Prostate gland (tissue), 2 donors: ENCODE results near the gene LYPD6. TPM values are rescaled to one million over a fixed set of nuclear protein-coding genes. Genes with fewer than 3 reads are reported as not detected.

Experiments used
- DNase-seq: peaks from one replicate; pipeline ENCODE4 v3.0.0-alpha.2; 2019; ENCODE audit warnings: low spot score
- H3K27ac ChIP-seq, 2 donors: fragments of 200-600 bp; sonication (generic); 2 replicates each; pipeline ENCODE4 v1.5.1; 2017 to 2019
- H3K27me3 ChIP-seq: fragments of 200-600 bp; sonication (generic); replicated peaks from 2 replicates; pipeline ENCODE4 v1.5.1; 2019; ENCODE audit not compliant: insufficient read depth
- H3K36me3 ChIP-seq, 2 donors: fragments of 200-600 bp; sonication (generic); 1 replicate in 1 of 2; 2 replicates in 1 of 2; pipeline versions ENCODE4 v1.5.1 to v1.8.1; 2017 to 2019
- H3K4me1 ChIP-seq: fragments of 200-600 bp; sonication (generic); replicated peaks from 2 replicates; pipeline ENCODE4 v1.5.1; 2019
- H3K4me3 ChIP-seq, 2 donors: fragments of 200-600 bp; sonication (generic); 2 replicates each; pipeline ENCODE4 v1.5.1; 2017 to 2019
- H3K9me3 ChIP-seq: fragments of 200-600 bp; sonication (generic); 2 replicates; pipeline ENCODE4 v1.5.1; 2017
- CTCF ChIP-seq, 4 experiments: fragments of 200-600 bp in 2 of 4; fragments of 450-650 bp in 2 of 4; sonication (generic) in 2 of 4; IDR thresholded peaks; 1 replicate in 3 of 4; 2 replicates in 1 of 4; pipeline ENCODE4 v1.5.1; 2016 to 2019; ENCODE audit warnings: antibody characterized with exemption in 4 of 4, mild to moderate bottlenecking in 2 of 4, moderate library complexity in 2 of 4
- POLR2A ChIP-seq: fragments of 450-650 bp; IDR thresholded peaks from one replicate; pipeline ENCODE4 v1.6.1; 2016; ENCODE audit warnings: antibody characterized with exemption, mild to moderate bottlenecking
- POLR2AphosphoS5 ChIP-seq: sonication (generic); formaldehyde crosslinking; IDR thresholded peaks from one replicate; pipeline ENCODE4 v1.6.1; 2017; ENCODE audit warnings: antibody characterized with exemption
- WGBS: methylation state at CpG from one replicate; pipeline ENCODE4 v1.1.5; 2018; 5-methylcytosine and 5-hydroxymethylcytosine counted together
- intact Hi-C: fragments of 100-400 bp; cut with DNase I; formaldehyde crosslinking; loops from one replicate; pipeline ENCODE4 v1.14.2; 2022
- total RNA-seq, 2 donors: library from RNA; depleted of rRNA; stranded (reverse); fragments of >200 nt; gene quantifications; one replicate each; pipeline ENCODE4 v1.1.0, GENCODE V29; 2016

The LYPD6 gene
- total RNA-seq, 2 donors from 2014 or later, result 2.3 to 5.1 TPM

GRCh38 chr2:149339324-149339723 is 8.9 kb downstream of the LYPD6 start:
- H3K27ac ChIP-seq, result no peak overlapping the region
- H3K4me1 ChIP-seq, result no peaks in the 10 kb centered on the region
- no peaks in the 10 kb centered on the region for H3K9me3 ChIP-seq
- DNase-seq, result no peak
- no peaks in the 10 kb centered on the region for H3K36me3 ChIP-seq
- 85% methylated on average over 2 of the region's 2 CpGs for WGBS
- TF ChIP-seq POLR2A, result no peak
- no peak for TF ChIP-seq CTCF (IDR thresholded peaks at IDR 0.05)
- no peak for TF ChIP-seq POLR2AphosphoS5
- intact Hi-C loops, result loop anchor here (10.0 kb wide), 1 partner anchor 215 kb away; no protein-coding TSS in a partner anchor
- H3K27me3 ChIP-seq, result no peaks in the 10 kb centered on the region
- H3K4me3 ChIP-seq, result no peak overlapping the region

GRCh38 chr2:149342509-149342908 is 12.1 kb downstream of the LYPD6 start:
- TF ChIP-seq POLR2AphosphoS5, result no peak
- TF ChIP-seq POLR2A, result no peak
- TF ChIP-seq CTCF (IDR thresholded peaks at IDR 0.05), result no peak
- WGBS, result 21% methylated on average over 1 of the region's 1 CpG
- no peaks in the 10 kb centered on the region for H3K9me3 ChIP-seq
- no peaks in the 10 kb centered on the region for H3K36me3 ChIP-seq
- no peaks in the 10 kb centered on the region for H3K4me1 ChIP-seq
- intact Hi-C loops, result no loop called here
- no peak overlapping the region for H3K4me3 ChIP-seq
- H3K27ac ChIP-seq, result no peak overlapping the region
- no peaks in the 10 kb centered on the region for H3K27me3 ChIP-seq
- no peak for DNase-seq

GRCh38 chr2:149344105-149344504 is 13.7 kb downstream of the LYPD6 start:
- Histone ChIP-seq H3K4me1 (no peaks in the 10 kb centered on the region), H3K4me3 (no peak overlapping the region), H3K36me3 (no peaks in the 10 kb centered on the region), H3K9me3 (no peaks in the 10 kb centered on the region), H3K27me3 (no peaks in the 10 kb centered on the region), H3K27ac (no peak overlapping the region)
- no peak for DNase-seq
- WGBS, result 89% methylated on average over 2 of the region's 2 CpGs
- intact Hi-C loops, result no loop called here
- TF ChIP-seq POLR2A, result no peak
- no peak for TF ChIP-seq CTCF (IDR thresholded peaks at IDR 0.05)
- no peak for TF ChIP-seq POLR2AphosphoS5

- no peaks in the 10 kb centered on the region for H3K4me1 ChIP-seq
- 19% methylated on average over 2 of the region's 2 CpGs for WGBS
- intact Hi-C loops, result no loop called here
- no peaks in the 10 kb centered on the region for H3K9me3 ChIP-seq
- no peak overlapping the region for H3K4me3 ChIP-seq
- no peaks in the 10 kb centered on the region for H3K36me3 ChIP-seq
- TF ChIP-seq CTCF (IDR thresholded peaks at IDR 0.05) (no peak), POLR2A (no peak), POLR2AphosphoS5 (no peak)
- no peaks in the 10 kb centered on the region for H3K27me3 ChIP-seq
- no peak overlapping the region for H3K27ac ChIP-seq
- DNase-seq, result no peak
Measured at GRCh38 chr2:149346272-149346671, 15.9 kb downstream of the LYPD6 start.

GRCh38 chr2:149348291-149348690 is 17.9 kb downstream of the LYPD6 start:
- Histone ChIP-seq H3K27me3 (no peaks in the 10 kb centered on the region), H3K9me3 (no peaks in the 10 kb centered on the region), H3K4me1 (no peaks in the 10 kb centered on the region), H3K4me3 (no peak overlapping the region), H3K27ac (no peak overlapping the region), H3K36me3 (no peaks in the 10 kb centered on the region)
- no peak for DNase-seq
- WGBS, result 94% methylated on average over 2 of the region's 2 CpGs
- TF ChIP-seq POLR2AphosphoS5, result no peak
- no peak for TF ChIP-seq CTCF (IDR thresholded peaks at IDR 0.05)
- no peak for TF ChIP-seq POLR2A
- intact Hi-C loops, result no loop called here
